K562 (cell line): Measurements from ENCODE around the gene ZBED4. TPM values are rescaled to one million over a fixed set of nuclear protein-coding genes. Genes with fewer than 3 reads are reported as not detected.

Source experiments
- ATAC-seq: fragments of 200-7000 bp; cut with Tn5 transposase; 3 replicates; pipeline ENCODE4 v1.9.1; 2020; ENCODE audit warnings: moderate library complexity
- BruUV-seq: library from RNA; stranded (reverse); fragments of 400-500 nt; replicated peaks from 2 replicates; lab custom pipeline; 2021; lab: Mats Ljungman, UMichigan
- CTCF ChIA-PET: fragments of 300-600 bp; formaldehyde crosslinking; extraction: SDS; loops from one replicate; lab custom pipeline; 2021; ENCODE audit warnings: low intra/inter-chr PET ratio; lab: Yijun Ruan, JAX
- POLR2A ChIA-PET: fragments of 300-600, 350-650 bp; sonication (Branson Sonifier 250); formaldehyde crosslinking; extraction: SDS; loops from one replicate; lab custom pipeline; 2021; ENCODE audit warnings: antibody characterized with exemption, inconsistent platforms; lab: Yijun Ruan, JAX
- DNase-seq, 4 experiments: peaks; one replicate each; pipeline versions ENCODE4 v3.0.0 to v3.0.0-alpha.2; 2011 to 2018; ENCODE audit warnings: low spot score in 3 of 4, mixed read lengths in 3 of 4; ENCODE audit errors: extremely low read depth in 1 of 4
- FAIRE-seq: peaks from 2 replicates; lab custom pipeline; 2011; peaks lifted over from hg19 to GRCh38; lab: Jason Lieb, UNC
- H2AFZ ChIP-seq: 2 replicates; pipeline ENCODE4 v1.6.0; 2011; ENCODE audit warnings: low read depth, low read length, control low read depth, inconsistent platforms
- H3K27ac ChIP-seq: fragments of 200-600 bp; 3 replicates; pipeline ENCODE4 v1.8.0; 2011; ENCODE audit warnings: low read depth, mild to moderate bottlenecking, control low read depth, inconsistent platforms, low read length, moderate library complexity, mixed read lengths; ENCODE audit errors: extremely low read depth
- H3K27me3 ChIP-seq, 2 experiments: fragments of 300-600 bp in 1 of 2; 2 replicates in 1 of 2; 3 replicates in 1 of 2; pipeline versions ENCODE4 v1.6.0 to v1.8.0; 2011; ENCODE audit warnings: inconsistent platforms in 2 of 2, low read length in 2 of 2, mild to moderate bottlenecking in 1 of 2, mixed read lengths in 1 of 2, moderate library complexity in 1 of 2; ENCODE audit not compliant: control insufficient read depth in 2 of 2, insufficient read depth in 2 of 2
- H3K36me3 ChIP-seq: fragments of 300-600 bp; 3 replicates; pipeline ENCODE4 v1.8.0; 2011; ENCODE audit warnings: mild to moderate bottlenecking, low read length, inconsistent platforms; ENCODE audit not compliant: control insufficient read depth, insufficient read depth
- H3K4me1 ChIP-seq, 2 experiments: fragments of 200-600 bp in 1 of 2; replicated peaks in 1 of 2; 2 replicates in 1 of 2; 3 replicates in 1 of 2; pipeline versions ENCODE4 v1.5.1 to v1.8.0; 2011; ENCODE audit warnings: inconsistent platforms in 2 of 2, low read length in 2 of 2, mild to moderate bottlenecking in 1 of 2, mixed read lengths in 1 of 2, moderate library complexity in 1 of 2; ENCODE audit not compliant: control insufficient read depth in 2 of 2, insufficient read depth in 2 of 2
- H3K4me2 ChIP-seq: 2 replicates; pipeline ENCODE4 v1.6.1; 2011; ENCODE audit warnings: low read length, control low read depth, inconsistent platforms, mixed read lengths; ENCODE audit not compliant: insufficient read depth
- H3K4me3 ChIP-seq: fragments of 200-600 bp; sonication (generic), shearing (Covaris generic); 2 replicates; pipeline ENCODE4 v1.5.1; 2016; ENCODE audit warnings: control low read depth, inconsistent platforms
- H3K79me2 ChIP-seq: fragments of 200-600 bp; 3 replicates; pipeline ENCODE4 v1.8.0; 2011; ENCODE audit warnings: low read length, inconsistent platforms; ENCODE audit not compliant: control insufficient read depth, insufficient read depth
- H3K9ac ChIP-seq, 2 experiments: 2 replicates each; pipeline versions ENCODE4 v1.6.0 to v1.6.1; 2011; ENCODE audit warnings: low read depth in 2 of 2, low read length in 2 of 2, control low read depth in 1 of 2, inconsistent platforms in 1 of 2, mild to moderate bottlenecking in 1 of 2, mixed read lengths in 1 of 2; ENCODE audit not compliant: insufficient read depth in 1 of 2
- H3K9me1 ChIP-seq: one replicate; pipeline ENCODE4 v1.6.0; 2011; ENCODE audit warnings: inconsistent platforms, mild to moderate bottlenecking, low read length, moderate library complexity; ENCODE audit not compliant: control insufficient read depth, insufficient read depth
- H3K9me3 ChIP-seq: replicated peaks from 2 replicates; pipeline ENCODE4 v1.5.1; 2011; ENCODE audit warnings: low read depth, low read length, inconsistent platforms; ENCODE audit not compliant: control insufficient read depth, insufficient read depth
- H4K20me1 ChIP-seq: replicated peaks from 2 replicates; pipeline ENCODE4 v1.6.1; 2011; ENCODE audit warnings: low read length, inconsistent platforms, mixed read lengths; ENCODE audit not compliant: control insufficient read depth, insufficient read depth
- GTF2B ChIP-seq: IDR thresholded peaks from 2 replicates; pipeline ENCODE4 v1.6.1; 2011; ENCODE audit not compliant: insufficient read length; ENCODE audit errors: extremely low read depth
- KDM1A ChIP-seq, 2 experiments: fragments of 450-650 bp; IDR thresholded peaks; 2 replicates each; pipeline ENCODE4 v1.6.1; 2016; ENCODE audit warnings: mild to moderate bottlenecking in 2 of 2
- MXD1 ChIP-seq: fragments of 250-450 bp; sonication (Bioruptor Pico); IDR thresholded peaks from 2 replicates; pipeline ENCODE4 v1.8.0; 2021; ENCODE audit warnings: borderline replicate concordance, mild to moderate bottlenecking, moderate library complexity; ENCODE audit not compliant: poor library complexity, severe bottlenecking
- RAD51 ChIP-seq: fragments of 450-650 bp; IDR thresholded peaks from 2 replicates; pipeline ENCODE4 v1.7.1; 2016; ENCODE audit warnings: low read depth, mild to moderate bottlenecking, borderline replicate concordance
- SIN3B ChIP-seq: fragments of 450-650 bp; IDR thresholded peaks from 2 replicates; pipeline ENCODE4 v1.6.1; 2017; ENCODE audit warnings: low read depth, mild to moderate bottlenecking, moderate library complexity
- XRCC3 ChIP-seq: fragments of 450-650 bp; IDR thresholded peaks from 2 replicates; pipeline ENCODE4 v1.6.1; 2017; ENCODE audit warnings: mild to moderate bottlenecking, moderate library complexity
- ZBTB34 ChIP-seq: fragments of 250-450 bp; sonication (Bioruptor Pico); IDR thresholded peaks from 2 replicates; pipeline ENCODE4 v1.8.0; 2021; ENCODE audit warnings: mild to moderate bottlenecking, moderate library complexity
- ZNF764 ChIP-seq: fragments of 250-450 bp; sonication (Bioruptor Pico); IDR thresholded peaks from 2 replicates; pipeline ENCODE4 v1.4.0; 2020; ENCODE audit warnings: low read depth, mild to moderate bottlenecking, moderate library complexity
- WGBS: fragments of 100-300 bp; shearing (Covaris generic); methylation state at CpG from one replicate; pipeline ENCODE4 v1.1.6; 2016; ENCODE audit warnings: low coverage, mixed read lengths; ENCODE audit not compliant: insufficient coverage; ENCODE audit errors: missing lambda C conversion rate; 5-methylcytosine and 5-hydroxymethylcytosine counted together
- in situ Hi-C: fragments of 300-500 bp; cut with MboI; formaldehyde crosslinking; loops from 4 replicates; pipeline ENCODE4 v1.15.0; 2018; ENCODE audit warnings: inconsistent platforms, mixed read lengths
- intact Hi-C: fragments of 100-400 bp; cut with micrococcal nuclease; formaldehyde crosslinking; loops from 2 replicates; pipeline ENCODE4 v1.14.2; 2022
- polyA plus RNA-seq, 8 experiments: library from polyadenylated mRNA; depleted of rRNA in 4 of 8; stranded (reverse) in 5 of 8; unstranded in 3 of 8; fragments of >200 nt; fragmentation: Nextera tagmentation in 2 of 8; fragmentation: Illumina TruSeq in 1 of 8; extraction: Ambion mirVana in 2 of 8; extraction: Trizol in 1 of 8; gene quantifications; 2 replicates each; pipeline versions ENCODE4 v1.2.1 to v1.2.3, GENCODE V29; 2011 to 2014; ENCODE audit warnings: inconsistent platforms in 1 of 8, missing spikeins in 1 of 8
- small RNA-seq: library from RNA; depleted of rRNA; stranded (forward); fragments of <200 nt; gene quantifications from one replicate; pipeline ENCODE3, GENCODE V24; 2014
- total RNA-seq, 7 experiments: library from RNA; depleted of rRNA in 6 of 7; stranded (reverse); fragments of >200 nt in 6 of 7; fragmentation: Illumina TruSeq in 2 of 7; extraction: Trizol in 2 of 7; gene quantifications; 2 replicates each; pipeline versions ENCODE4 v1.2.1 to v1.2.3, GENCODE V29; 2011 to 2021; ENCODE audit warnings: low replicate concordance in 1 of 7

The ZBED4 gene
- total and polyA plus RNA-seq, 9 of the 15 experiments (the other 6 are each of a cell fraction or from before 2014, with no cell fraction given) = 1.5 to 16.8 (median 7.4) TPM

- intact Hi-C loops = no loop called here
- BruUV-seq = no TSS peak
- peaks cover 20 to 66% of the 10 kb centered on the region in 2 experiments for H3K4me1 ChIP-seq
Measured at GRCh38 chr22:49938565-49939136, 85.0 kb downstream of the ZBED4 start.

More at GRCh38 chr22:49938565-49939136, 85.0 kb downstream of the ZBED4 start:
- Histone ChIP-seq H3K4me3 (no peak overlapping the region), H3K9me3 (no peaks in the 10 kb centered on the region), H3K79me2 (no peaks in the 10 kb centered on the region), H4K20me1 (no peaks in the 10 kb centered on the region), H3K27ac (no peak overlapping the region), H3K36me3 (no peaks in the 10 kb centered on the region), H2AFZ (no peak overlapping the region), H3K27me3 (no peaks in the 10 kb centered on the region), H3K4me2 (no peak overlapping the region), H3K9me1 (no peaks in the 10 kb centered on the region), H3K9ac (0 out of 4 replicates have a peak overlapping the region, but pooled peaks of 1 of the 2 experiments have one; percentile 52)
- ChIA-PET POLR2A (no interaction called here), CTCF (no interaction called here)
- TF ChIP-seq RAD51 (no peak), ZBTB34 (no peak), SIN3B (no peak), XRCC3 (no peak), MXD1 (CRISPR knock-in tag) (no peak), KDM1A (IDR thresholded peaks at IDR 0.05) (peak in 1 of 2 experiments; percentile 74; a peak in 1 of 4 replicates), GTF2B (no peak), ZNF764 (CRISPR knock-in tag) (no peak)
- ATAC-seq (no peak), DNase-seq (no peak), FAIRE-seq (no peak)
- WGBS = 74% methylated on average over 9 of the region's 19 CpGs
- in situ Hi-C loops = no loop called here

Small RNA genes lying within 50 kb of the gene (small RNA-seq; reads per million reads assigned to genes)
- not detected for gene AL117328.1
- not detected for gene RF00017

Other genes with a start within 250 kb of the ZBED4 start
Only the 7 nearest of the 8 such genes appear.
- gene BRD1, start 26.0 kb upstream of the ZBED4 start, total RNA-seq (2014; rRNA removed) = 10.4 and 12.2 TPM in 2 replicates
- gene BRD1, start 26.0 kb upstream of the ZBED4 start, total RNA-seq (2014; rRNA removed; fragmentation: Illumina TruSeq; extraction: Trizol) = 5.3 and 7.4 TPM in 2 replicates
- 7.2 and 7.5 TPM in 2 replicates for gene BRD1, start 26.0 kb upstream of the ZBED4 start, total RNA-seq (2015; rRNA removed; fragmentation: Illumina TruSeq; extraction: Trizol)
- 14.1 and 17.6 TPM in 2 replicates for gene BRD1, start 26.0 kb upstream of the ZBED4 start, total RNA-seq (2021)
- 2.4 and 2.5 TPM in 2 replicates for gene BRD1, start 26.0 kb upstream of the ZBED4 start, polyA plus RNA-seq (2011; rRNA removed)
- gene BRD1, start 26.0 kb upstream of the ZBED4 start, polyA plus RNA-seq (2014; fragmentation: Illumina TruSeq; extraction: Trizol) = 5.5 and 8.7 TPM in 2 replicates
- under 1 TPM; 0.42 to 0.63 TPM for gene BRD1, start 26.0 kb upstream of the ZBED4 start, polyA plus RNA-seq (2014; fragmentation: Nextera tagmentation; extraction: Ambion mirVana)
- gene BRD1, start 26.0 kb upstream of the ZBED4 start, polyA plus RNA-seq (2014; rRNA removed) = 8.4 and 9.9 TPM in 2 replicates
- 3.4 and 5.8 TPM in 2 replicates for gene ALG12, start 64.6 kb downstream of the ZBED4 start, total RNA-seq (2014; rRNA removed)
- 0.83 and 2.0 TPM in 2 replicates for gene ALG12, start 64.6 kb downstream of the ZBED4 start, total RNA-seq (2014; rRNA removed; fragmentation: Illumina TruSeq; extraction: Trizol)
- 3.7 and 3.8 TPM in 2 replicates for gene ALG12, start 64.6 kb downstream of the ZBED4 start, total RNA-seq (2015; rRNA removed; fragmentation: Illumina TruSeq; extraction: Trizol)
- 8.5 and 11.0 TPM in 2 replicates for gene ALG12, start 64.6 kb downstream of the ZBED4 start, total RNA-seq (2021)
- 2.6 and 3.9 TPM in 2 replicates for gene ALG12, start 64.6 kb downstream of the ZBED4 start, polyA plus RNA-seq (2011; rRNA removed)
- 4.0 and 7.3 TPM in 2 replicates for gene ALG12, start 64.6 kb downstream of the ZBED4 start, polyA plus RNA-seq (2014; fragmentation: Illumina TruSeq; extraction: Trizol)
- gene ALG12, start 64.6 kb downstream of the ZBED4 start, polyA plus RNA-seq (2014; fragmentation: Nextera tagmentation; extraction: Ambion mirVana) = under 1 TPM; 0.20 to 0.62 TPM
- gene ALG12, start 64.6 kb downstream of the ZBED4 start, polyA plus RNA-seq (2014; rRNA removed) = 4.9 and 5.8 TPM in 2 replicates
- gene CRELD2, start 64.8 kb downstream of the ZBED4 start, total RNA-seq (2014; rRNA removed) = 25.3 and 33.2 TPM in 2 replicates
- gene CRELD2, start 64.8 kb downstream of the ZBED4 start, total RNA-seq (2014; rRNA removed; fragmentation: Illumina TruSeq; extraction: Trizol) = 4.9 and 6.3 TPM in 2 replicates
- gene CRELD2, start 64.8 kb downstream of the ZBED4 start, total RNA-seq (2015; rRNA removed; fragmentation: Illumina TruSeq; extraction: Trizol) = 10.1 and 10.7 TPM in 2 replicates
- 19.5 and 19.8 TPM in 2 replicates for gene CRELD2, start 64.8 kb downstream of the ZBED4 start, total RNA-seq (2021)
- gene CRELD2, start 64.8 kb downstream of the ZBED4 start, polyA plus RNA-seq (2011; rRNA removed) = 8.8 and 12.4 TPM in 2 replicates
- gene CRELD2, start 64.8 kb downstream of the ZBED4 start, polyA plus RNA-seq (2014; fragmentation: Illumina TruSeq; extraction: Trizol) = 6.3 and 9.3 TPM in 2 replicates
- gene CRELD2, start 64.8 kb downstream of the ZBED4 start, polyA plus RNA-seq (2014; fragmentation: Nextera tagmentation; extraction: Ambion mirVana) = 1 to 10 TPM in 1 of 2 experiments, under 1 TPM in 1; 0.96 to 1.5 TPM
- gene CRELD2, start 64.8 kb downstream of the ZBED4 start, polyA plus RNA-seq (2014; rRNA removed) = 19.9 and 22.4 TPM in 2 replicates
- 37.0 and 41.1 TPM in 2 replicates for gene PIM3, start 106.9 kb downstream of the ZBED4 start, total RNA-seq (2014; rRNA removed)
- gene PIM3, start 106.9 kb downstream of the ZBED4 start, total RNA-seq (2014; rRNA removed; fragmentation: Illumina TruSeq; extraction: Trizol) = 4.2 and 4.3 TPM in 2 replicates
- 11.9 and 13.8 TPM in 2 replicates for gene PIM3, start 106.9 kb downstream of the ZBED4 start, total RNA-seq (2015; rRNA removed; fragmentation: Illumina TruSeq; extraction: Trizol)
- gene PIM3, start 106.9 kb downstream of the ZBED4 start, total RNA-seq (2021) = 40.5 and 41.3 TPM in 2 replicates
- 5.3 and 8.0 TPM in 2 replicates for gene PIM3, start 106.9 kb downstream of the ZBED4 start, polyA plus RNA-seq (2011; rRNA removed)
- gene PIM3, start 106.9 kb downstream of the ZBED4 start, polyA plus RNA-seq (2014; fragmentation: Illumina TruSeq; extraction: Trizol) = 4.4 and 11.4 TPM in 2 replicates
- under 1 TPM; 0.24 to 0.57 TPM for gene PIM3, start 106.9 kb downstream of the ZBED4 start, polyA plus RNA-seq (2014; fragmentation: Nextera tagmentation; extraction: Ambion mirVana)
- gene PIM3, start 106.9 kb downstream of the ZBED4 start, polyA plus RNA-seq (2014; rRNA removed) = 34.1 and 35.4 TPM in 2 replicates
- gene IL17REL, start 158.9 kb downstream of the ZBED4 start, total RNA-seq (2014; rRNA removed) = 0.05 and 0.29 TPM in 2 replicates
- gene IL17REL, start 158.9 kb downstream of the ZBED4 start, total RNA-seq (2014; rRNA removed; fragmentation: Illumina TruSeq; extraction: Trizol) = not detected in 2 replicates
- gene IL17REL, start 158.9 kb downstream of the ZBED4 start, total RNA-seq (2015; rRNA removed; fragmentation: Illumina TruSeq; extraction: Trizol) = 0.11 and 0.15 TPM in 2 replicates
- 0.22 and 0.42 TPM in 2 replicates for gene IL17REL, start 158.9 kb downstream of the ZBED4 start, total RNA-seq (2021)
- 0.05 and 0.06 TPM in 2 replicates for gene IL17REL, start 158.9 kb downstream of the ZBED4 start, polyA plus RNA-seq (2011; rRNA removed)
- 0.08 TPM in 1 of 2 replicates, not detected in the other for gene IL17REL, start 158.9 kb downstream of the ZBED4 start, polyA plus RNA-seq (2014; fragmentation: Illumina TruSeq; extraction: Trizol)
- not detected for gene IL17REL, start 158.9 kb downstream of the ZBED4 start, polyA plus RNA-seq (2014; fragmentation: Nextera tagmentation; extraction: Ambion mirVana)
- 0.08 and 0.11 TPM in 2 replicates for gene IL17REL, start 158.9 kb downstream of the ZBED4 start, polyA plus RNA-seq (2014; rRNA removed)
- gene TTLL8, start 204.5 kb downstream of the ZBED4 start, total RNA-seq (2014; rRNA removed) = not detected in 2 replicates
- gene TTLL8, start 204.5 kb downstream of the ZBED4 start, total RNA-seq (2014; rRNA removed; fragmentation: Illumina TruSeq; extraction: Trizol) = not detected in 2 replicates
- not detected in 2 replicates for gene TTLL8, start 204.5 kb downstream of the ZBED4 start, total RNA-seq (2015; rRNA removed; fragmentation: Illumina TruSeq; extraction: Trizol)
- gene TTLL8, start 204.5 kb downstream of the ZBED4 start, total RNA-seq (2021) = not detected in 2 replicates
- gene TTLL8, start 204.5 kb downstream of the ZBED4 start, polyA plus RNA-seq (2011; rRNA removed) = not detected in 2 replicates
- gene TTLL8, start 204.5 kb downstream of the ZBED4 start, polyA plus RNA-seq (2014; fragmentation: Illumina TruSeq; extraction: Trizol) = not detected in 2 replicates
- gene TTLL8, start 204.5 kb downstream of the ZBED4 start, polyA plus RNA-seq (2014; fragmentation: Nextera tagmentation; extraction: Ambion mirVana) = not detected
- gene TTLL8, start 204.5 kb downstream of the ZBED4 start, polyA plus RNA-seq (2014; rRNA removed) = not detected in 2 replicates
- gene MLC1, start 231.6 kb downstream of the ZBED4 start, total RNA-seq (2014; rRNA removed) = 0.24 and 0.27 TPM in 2 replicates
- gene MLC1, start 231.6 kb downstream of the ZBED4 start, total RNA-seq (2014; rRNA removed; fragmentation: Illumina TruSeq; extraction: Trizol) = 0.06 and 0.15 TPM in 2 replicates
- 0.98 and 1.1 TPM in 2 replicates for gene MLC1, start 231.6 kb downstream of the ZBED4 start, total RNA-seq (2015; rRNA removed; fragmentation: Illumina TruSeq; extraction: Trizol)
- 0.54 and 0.66 TPM in 2 replicates for gene MLC1, start 231.6 kb downstream of the ZBED4 start, total RNA-seq (2021)
- gene MLC1, start 231.6 kb downstream of the ZBED4 start, polyA plus RNA-seq (2011; rRNA removed) = 0.22 and 0.85 TPM in 2 replicates
- gene MLC1, start 231.6 kb downstream of the ZBED4 start, polyA plus RNA-seq (2014; fragmentation: Illumina TruSeq; extraction: Trizol) = 0.36 and 0.39 TPM in 2 replicates
- under 1 TPM; 0.06 to 0.13 TPM for gene MLC1, start 231.6 kb downstream of the ZBED4 start, polyA plus RNA-seq (2014; fragmentation: Nextera tagmentation; extraction: Ambion mirVana)
- gene MLC1, start 231.6 kb downstream of the ZBED4 start, polyA plus RNA-seq (2014; rRNA removed) = 0.38 and 0.91 TPM in 2 replicates